HG03354 (cell line): ENCODE data around the gene RNF128.
"Not testable (repeated sequence)": the region's sequence is repeated elsewhere in the genome, so short reads cannot be mapped to it uniquely, and the experiment has no call there.

ENCODE experiments used
- ATAC-seq: cut with Tn5 transposase; IDR thresholded peaks from one replicate; pipeline ENCODE4 v1.9.1; 2021; ENCODE audit warnings: mild to moderate bottlenecking; ENCODE audit not compliant: unreplicated experiment, poor library complexity, severe bottlenecking

The RNF128 gene

GRCh38 chrX:106742193-106742592, 15.7 kb downstream of the RNF128 start:
- ATAC-seq: no peak

- ATAC-seq: no peak
Observed at GRCh38 chrX:106742805-106743204, 16.3 kb downstream of the RNF128 start.

GRCh38 chrX:106748377-106748776, 21.9 kb downstream of the RNF128 start:
- ATAC-seq: no peak

- no peak for ATAC-seq
Observed at GRCh38 chrX:106751407-106751806, 24.9 kb downstream of the RNF128 start.

GRCh38 chrX:106752101-106752678, 25.7 kb downstream of the RNF128 start:
- no peak for ATAC-seq

GRCh38 chrX:106769288-106769687, 42.8 kb downstream of the RNF128 start:
- ATAC-seq: not testable (repeated sequence)

GRCh38 chrX:106774981-106775380, 48.5 kb downstream of the RNF128 start:
- no peak for ATAC-seq

GRCh38 chrX:106780264-106780663, 53.8 kb downstream of the RNF128 start:
- no peak for ATAC-seq

- ATAC-seq: no peak
Observed at GRCh38 chrX:106780664-106781377, 54.3 kb downstream of the RNF128 start.

- no peak for ATAC-seq
Observed at GRCh38 chrX:106783716-106784115, 57.2 kb downstream of the RNF128 start.

- ATAC-seq: no peak
Observed at GRCh38 chrX:106791495-106791894, 65.0 kb downstream of the RNF128 start.

GRCh38 chrX:106802063-106802387, 75.5 kb downstream of the RNF128 start:
- peak; percentile 27 for ATAC-seq

GRCh38 chrX:106802388-106803275, 76.1 kb downstream of the RNF128 start, which contains the start of gene TBC1D8B:
Gene TBC1D8B (plus strand): TSS chrX:106802673. CDS start chrX:106802854, 181 bp downstream.
- peak; percentile 97 for ATAC-seq

- ATAC-seq: no peak
Observed at GRCh38 chrX:106811131-106811910, 84.8 kb downstream of the RNF128 start.

- not testable (repeated sequence) for ATAC-seq
Observed at GRCh38 chrX:106812930-106813329, 86.4 kb downstream of the RNF128 start.

- ATAC-seq: not testable (repeated sequence)
Observed at GRCh38 chrX:106814093-106814492, 87.6 kb downstream of the RNF128 start.
